HG03095 (cell line): ENCODE results near the gene KAZN.

ENCODE experiments used
- ATAC-seq: cut with Tn5 transposase; IDR thresholded peaks from one replicate; pipeline ENCODE4 v1.9.1; 2021; ENCODE audit warnings: moderate library complexity; ENCODE audit not compliant: unreplicated experiment

The KAZN gene

GRCh38 chr1:14812189-14812588 lies 213.7 kb downstream of the KAZN start:
- no peak for ATAC-seq

DNA sequence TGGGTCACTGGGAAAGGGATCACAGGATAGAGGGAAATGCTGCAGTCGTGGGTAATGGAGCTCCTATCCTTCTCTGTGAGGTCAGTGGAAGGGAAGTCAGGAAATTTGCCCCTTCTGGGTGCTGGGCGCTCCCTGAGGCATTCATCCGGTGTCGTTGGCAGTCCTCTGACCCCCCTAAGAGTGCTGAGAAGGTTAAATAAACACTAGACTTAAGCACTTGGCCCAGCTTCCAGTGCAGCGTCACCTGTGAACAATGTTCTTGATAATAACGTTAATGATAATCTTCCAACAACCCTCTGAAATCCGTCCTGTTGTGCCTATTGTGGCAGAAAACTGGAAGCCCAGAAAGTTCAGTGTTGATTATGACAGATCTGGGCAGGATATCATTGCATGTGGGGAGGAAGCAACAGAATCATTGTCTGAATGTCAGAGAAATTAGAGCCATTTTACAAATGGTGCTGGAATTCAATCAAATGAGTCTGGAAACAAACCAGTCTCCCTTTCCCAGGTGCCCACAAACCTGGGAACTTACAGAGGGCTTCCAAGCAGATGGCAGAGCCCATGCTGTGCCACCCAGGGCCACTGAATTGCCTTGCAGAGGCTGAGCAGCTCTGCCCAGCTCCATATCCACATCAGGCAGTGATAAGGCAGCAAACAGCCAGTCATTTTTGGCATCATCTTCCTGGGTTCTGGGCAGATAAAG lies 216.8 kb downstream of the KAZN start:
- no peak for ATAC-seq

GRCh38 chr1:14817223-14818170 lies 219.0 kb downstream of the KAZN start:
- ATAC-seq = no peak

GRCh38 chr1:14820295-14821085 lies 222.0 kb downstream of the KAZN start:
- ATAC-seq = no peak

DNA sequence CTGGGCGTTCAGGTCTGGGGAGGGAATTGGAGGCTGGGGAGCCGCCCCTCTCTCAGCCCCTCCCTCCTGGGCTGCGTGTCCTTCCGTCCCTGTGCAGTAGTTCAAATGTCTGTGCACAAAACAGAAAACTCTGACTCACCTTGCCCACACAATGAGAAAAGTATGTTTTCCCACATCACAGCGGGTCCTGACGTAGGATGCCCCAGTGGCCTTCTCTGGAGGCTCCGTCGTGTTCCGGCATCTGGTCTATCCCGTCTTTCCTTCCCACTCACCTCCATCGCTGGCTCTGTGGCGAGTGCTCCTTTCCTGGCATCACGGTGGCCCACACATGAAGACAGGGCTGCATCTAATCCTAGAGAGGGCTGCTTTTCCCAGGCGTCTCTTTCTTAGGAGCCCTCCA lies 224.0 kb downstream of the KAZN start:
- ATAC-seq = no peak

DNA sequence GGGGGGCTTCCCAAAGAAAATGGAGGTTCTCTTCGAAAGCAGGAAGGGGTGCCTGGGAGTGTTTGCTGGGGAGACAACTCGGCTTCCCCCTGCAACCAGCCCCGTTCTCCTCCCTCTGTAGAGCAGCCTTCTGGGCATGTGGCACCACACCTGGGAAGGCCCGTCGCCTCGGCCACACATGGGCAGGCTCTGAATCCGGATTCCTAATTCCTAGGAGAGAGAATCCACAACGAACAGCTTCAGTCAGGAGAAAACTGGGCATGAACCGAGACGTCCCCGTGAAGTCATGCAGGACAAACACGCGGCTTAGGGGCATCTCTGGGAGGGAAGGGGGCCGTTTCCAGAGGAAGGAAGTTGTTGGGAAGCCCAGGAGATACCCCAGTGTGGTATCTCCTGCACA lies 224.5 kb downstream of the KAZN start:
- no peak for ATAC-seq

GRCh38 chr1:14824314-14824915 lies 225.9 kb downstream of the KAZN start:
- no peak for ATAC-seq

GRCh38 chr1:14825396-14825795 lies 226.9 kb downstream of the KAZN start:
- no peak for ATAC-seq

GRCh38 chr1:14826172-14826636 lies 227.7 kb downstream of the KAZN start:
- no peak for ATAC-seq

DNA sequence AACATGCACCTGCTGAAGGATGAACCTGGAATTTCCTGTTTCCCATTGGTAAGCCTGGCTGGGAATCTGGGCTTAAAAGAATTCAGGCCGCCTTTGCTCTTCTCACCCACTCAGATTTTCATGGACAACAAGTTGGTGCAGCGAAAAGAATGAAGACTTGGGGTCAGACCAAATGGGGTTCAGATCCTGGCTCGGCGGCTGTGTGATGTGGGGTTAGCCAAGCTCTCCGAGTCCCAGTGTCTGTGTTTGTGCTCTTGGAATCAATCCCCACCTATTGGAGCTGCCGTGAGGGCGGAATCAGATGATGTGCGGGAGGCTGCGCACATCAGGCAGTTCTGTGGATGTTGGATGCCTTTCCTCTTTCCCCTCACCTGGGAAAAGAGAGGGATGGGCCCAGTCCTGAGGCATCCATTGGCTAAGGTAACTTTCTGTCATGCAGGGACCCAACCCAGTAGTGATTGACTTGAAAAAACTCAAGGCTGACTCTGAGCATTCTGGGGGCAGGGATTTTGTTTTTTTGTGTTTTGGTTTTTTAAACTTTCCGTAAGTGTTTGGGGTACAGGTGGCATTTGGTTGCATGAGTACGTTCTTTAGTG lies 228.3 kb downstream of the KAZN start:
- no peak for ATAC-seq

DNA sequence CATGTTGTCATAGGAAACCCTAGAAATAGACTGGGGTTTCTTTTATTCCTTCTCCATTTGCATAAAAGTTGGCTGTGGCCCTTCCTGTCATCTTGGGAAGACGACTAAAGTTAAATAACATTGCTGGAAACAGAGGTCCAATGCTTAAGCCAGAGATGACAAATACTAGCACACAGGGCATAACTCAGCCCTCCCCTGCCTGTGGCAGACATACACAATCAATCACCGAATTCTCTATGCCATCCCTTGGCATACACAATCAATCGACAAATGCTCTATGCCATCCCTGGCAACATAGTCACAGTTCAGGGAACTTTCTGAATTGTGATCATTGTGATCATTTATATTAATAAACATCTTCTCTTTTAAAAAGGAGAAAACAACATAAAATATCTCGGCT lies 229.4 kb downstream of the KAZN start:
- ATAC-seq = no peak

DNA sequence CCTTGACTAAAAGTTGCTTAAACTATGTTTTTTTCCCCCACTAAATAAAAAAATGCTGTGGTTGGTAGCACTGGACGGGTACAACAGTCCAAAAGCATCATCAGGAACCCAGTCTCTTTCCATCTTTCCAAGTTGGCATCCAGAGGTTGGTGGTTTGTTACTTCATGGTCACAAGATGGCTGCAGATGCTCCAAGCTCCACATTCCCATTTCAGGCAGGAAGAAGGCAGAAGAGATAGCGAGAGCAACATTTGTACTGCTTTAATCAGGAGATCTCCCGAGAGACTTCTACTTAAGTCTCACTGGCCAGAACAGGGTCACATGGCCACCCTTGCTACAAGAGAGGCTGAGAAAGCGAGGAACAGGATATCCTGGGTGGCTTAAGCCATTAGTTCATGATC lies 230.2 kb downstream of the KAZN start:
- ATAC-seq = no peak

- no peak for ATAC-seq
Observed at GRCh38 chr1:14835725-14836124, 237.2 kb downstream of the KAZN start.

GRCh38 chr1:14836426-14837140 lies 238.1 kb downstream of the KAZN start:
- no peak for ATAC-seq

DNA sequence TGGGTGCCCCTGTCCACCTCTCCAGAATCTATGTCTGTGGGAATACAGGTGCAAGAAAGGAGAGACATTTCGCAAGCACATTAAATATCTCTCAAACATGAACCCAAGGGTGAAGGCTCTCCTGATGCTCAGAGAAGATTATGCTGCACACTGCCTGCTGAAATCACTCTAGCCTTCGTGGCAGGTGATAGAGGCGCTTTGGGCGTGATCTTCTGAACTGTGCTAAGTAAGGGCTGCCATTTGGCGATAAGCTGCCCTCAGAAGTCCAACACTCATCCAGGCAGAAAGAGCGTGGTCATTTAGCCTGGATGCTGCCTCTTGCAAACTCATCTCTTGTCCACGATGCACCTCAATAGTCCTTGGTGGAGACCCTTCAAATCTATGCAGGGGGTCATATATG lies 241.9 kb downstream of the KAZN start:
- ATAC-seq = no peak

DNA sequence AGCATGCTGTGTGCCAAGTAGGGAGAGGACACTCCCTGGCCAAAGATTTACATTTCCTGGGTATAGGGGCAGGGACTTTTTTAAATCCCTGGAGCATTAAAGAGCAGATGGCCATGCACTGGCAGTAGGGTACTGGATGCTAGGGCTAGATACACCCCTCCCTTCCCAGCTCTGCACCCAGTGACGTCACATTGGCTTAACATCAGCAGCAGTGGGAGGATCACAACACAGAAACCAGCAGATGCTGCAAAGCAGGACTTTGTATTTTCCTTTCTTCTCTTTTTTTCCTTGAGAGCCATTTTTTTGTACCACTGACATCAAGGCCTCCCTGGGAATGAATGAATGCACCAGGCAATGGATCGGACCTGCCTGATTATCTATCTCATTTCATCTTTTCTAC lies 243.0 kb downstream of the KAZN start:
- ATAC-seq = no peak

GRCh38 chr1:14841951-14842350 lies 243.5 kb downstream of the KAZN start:
- ATAC-seq = no peak

GRCh38 chr1:14842361-14842760 lies 243.9 kb downstream of the KAZN start:
- no peak for ATAC-seq

DNA sequence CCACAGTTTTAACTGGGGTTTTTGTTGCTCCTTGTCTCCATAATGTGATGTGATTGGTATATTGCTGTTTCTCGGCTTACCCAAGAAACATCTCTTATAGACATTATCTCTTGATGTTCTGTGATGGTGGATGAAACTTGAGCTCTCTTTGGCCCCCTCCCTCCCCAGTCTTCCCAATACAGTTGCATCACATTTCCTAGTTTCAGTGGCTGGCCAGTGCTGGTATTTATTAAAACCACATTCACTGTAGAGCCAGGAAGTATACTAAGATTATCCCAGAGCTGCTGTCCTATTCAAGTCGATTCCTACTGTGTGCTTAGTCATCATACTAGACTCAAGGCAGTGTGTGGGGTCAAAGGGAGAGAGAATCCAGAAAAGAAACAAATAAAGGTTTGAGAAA lies 244.4 kb downstream of the KAZN start:
- ATAC-seq = no peak

DNA sequence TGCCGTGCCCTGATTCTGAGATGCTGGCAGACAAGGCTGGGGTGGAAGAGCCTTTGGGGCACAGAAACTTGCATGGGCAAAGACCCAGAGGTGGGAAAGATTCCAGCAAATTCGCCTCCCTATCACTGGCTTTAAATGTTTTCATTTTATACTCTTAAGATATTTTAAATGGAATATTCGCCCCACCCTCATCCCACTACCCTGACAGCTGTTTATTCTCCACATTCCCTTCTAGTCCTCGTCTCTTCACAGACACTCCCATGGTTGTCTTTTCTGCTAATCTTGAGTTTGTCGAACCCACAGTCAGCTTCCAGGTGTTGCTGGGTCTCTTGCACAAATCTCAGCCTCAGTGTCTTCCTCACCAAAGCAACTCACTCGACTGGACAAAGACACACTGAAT lies 245.0 kb downstream of the KAZN start:
- no peak for ATAC-seq
